Measurements from ENCODE around the gene MSH5. TPM values are rescaled to one million over a fixed set of nuclear protein-coding genes. Genes with fewer than 3 reads are reported as not detected.
A peak's percentile ranks its signal among the peaks of the same experiment; 100 is the strongest.

MSH5 gene
- polyA plus RNA-seq, 3 donors, result 0.58 to 31.2 (median 1.9) TPM

- peaks cover 27% of the 10 kb centered on the region for H3K4me1 Mint-ChIP-seq
These were observed 37.4 kb upstream of the MSH5 start for GRCh38 chr6:31702405-31702818.

GRCh38 chr6:31702819-31703716 lies 36.7 kb upstream of the MSH5 start, which contains the start of gene ABHD16A:
ABHD16A (minus strand) TSS chr6:31703324; CDS start chr6:31703281, 43 bp downstream.
- no peaks in the 10 kb centered on the region for H3K9me3 Mint-ChIP-seq
- Histone ChIP-seq H3K4me2 (replicated peaks; ENCODE audit: extremely low read depth, low read length, poor library complexity, severe bottlenecking) (peak within 1 kb of the TSS; percentile 85), H3K36me3 (replicated peaks in 1 of 2; ENCODE audit: control insufficient read depth in 1 of 2, insufficient read depth in 2 of 2, low read length in 2 of 2) (peaks cover 16 to 32% of the 10 kb centered on the region in 2 donors), H3K9ac (ENCODE audit: insufficient read depth, low read length, poor library complexity, severe bottlenecking) (peak within 1 kb of the TSS; percentile 82), H3K4me3 (replicated peaks in 1 of 3; ENCODE audit: low read depth in 2 of 3, low read length in 3 of 3) (peak within 1 kb of the TSS; percentile 92 to 98 (median 97)), H3K27ac (ENCODE audit: low read depth in 1 of 2, low read length in 2 of 2) (peak within 1 kb of the TSS; percentile 94 to 96), H3K9me3 (replicated peaks in 1 of 2; ENCODE audit: control insufficient read depth in 1 of 2, insufficient read depth in 1 of 2, low read length in 2 of 2) (no peaks in the 10 kb centered on the region), H2AFZ (ENCODE audit: insufficient read depth, low read depth, low read length, poor library complexity, severe bottlenecking) (peak within 1 kb of the TSS; percentile 76), H3K4me1 (ENCODE audit: control insufficient read depth in 1 of 2, insufficient read depth in 2 of 2, low read length in 2 of 2) (peaks cover 20 to 26% of the 10 kb centered on the region in 2 donors), H3K79me2 (ENCODE audit: insufficient read depth, low read length) (peaks cover 45% of the 10 kb centered on the region), H4K20me1 (ENCODE audit: insufficient read depth, low read length) (peaks cover 24% of the 10 kb centered on the region), H3K27me3 (ENCODE audit: control insufficient read depth in 2 of 2, insufficient read depth in 2 of 2, low read length in 2 of 2) (no peaks in the 10 kb centered on the region)
- peaks cover 16 to 31% of the 10 kb centered on the region in 2 donors for H3K36me3 Mint-ChIP-seq
- DNase-seq, result peak; percentile 96 to 97 (median 96)
- H3K4me3 Mint-ChIP-seq, result peak within 1 kb of the TSS; percentile 98 to 100
- TF ChIP-seq, protein P1, sequence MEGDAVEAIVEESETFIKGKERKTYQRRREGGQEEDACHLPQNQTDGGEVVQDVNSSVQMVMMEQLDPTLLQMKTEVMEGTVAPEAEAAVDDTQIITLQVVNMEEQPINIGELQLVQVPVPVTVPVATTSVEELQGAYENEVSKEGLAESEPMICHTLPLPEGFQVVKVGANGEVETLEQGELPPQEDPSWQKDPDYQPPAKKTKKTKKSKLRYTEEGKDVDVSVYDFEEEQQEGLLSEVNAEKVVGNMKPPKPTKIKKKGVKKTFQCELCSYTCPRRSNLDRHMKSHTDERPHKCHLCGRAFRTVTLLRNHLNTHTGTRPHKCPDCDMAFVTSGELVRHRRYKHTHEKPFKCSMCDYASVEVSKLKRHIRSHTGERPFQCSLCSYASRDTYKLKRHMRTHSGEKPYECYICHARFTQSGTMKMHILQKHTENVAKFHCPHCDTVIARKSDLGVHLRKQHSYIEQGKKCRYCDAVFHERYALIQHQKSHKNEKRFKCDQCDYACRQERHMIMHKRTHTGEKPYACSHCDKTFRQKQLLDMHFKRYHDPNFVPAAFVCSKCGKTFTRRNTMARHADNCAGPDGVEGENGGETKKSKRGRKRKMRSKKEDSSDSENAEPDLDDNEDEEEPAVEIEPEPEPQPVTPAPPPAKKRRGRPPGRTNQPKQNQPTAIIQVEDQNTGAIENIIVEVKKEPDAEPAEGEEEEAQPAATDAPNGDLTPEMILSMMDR (IDR thresholded peaks at IDR 0.05), result no peak
- peaks cover 23% of the 10 kb centered on the region for H3K4me1 Mint-ChIP-seq
- peak within 1 kb of the TSS; percentile 99 to 100 (median 99) for H3K27ac Mint-ChIP-seq
- WGBS (ENCODE audit: insufficient coverage), result under 1% methylated on average over 53 of the region's 54 CpGs
- peaks cover 0 to 1% (median 0%) of the 10 kb centered on the region in 3 donors for H3K27me3 Mint-ChIP-seq (ENCODE audit: low read depth in 3 of 3)
- intact Hi-C loops (cut with micrococcal nuclease), result loop anchor here in 1 of 2 donors (2.0 to 5.0 kb wide), 2 partner anchors 24 to 36 kb away; partner anchors contain the start of genes CSNK2B and LY6G5B

More at GRCh38 chr6:31702405-31702818, 37.4 kb upstream of the MSH5 start:
- Histone ChIP-seq H3K79me2 (ENCODE audit: insufficient read depth, low read length) (peaks cover 51% of the 10 kb centered on the region), H3K27me3 (ENCODE audit: control insufficient read depth in 2 of 2, insufficient read depth in 2 of 2, low read length in 2 of 2) (no peaks in the 10 kb centered on the region), H4K20me1 (ENCODE audit: insufficient read depth, low read length) (peaks cover 31% of the 10 kb centered on the region), H3K4me2 (replicated peaks; ENCODE audit: extremely low read depth, low read length, poor library complexity, severe bottlenecking) (peak overlapping the region; percentile 85), H3K9me3 (replicated peaks in 1 of 2; ENCODE audit: control insufficient read depth in 1 of 2, insufficient read depth in 1 of 2, low read length in 2 of 2) (no peaks in the 10 kb centered on the region), H3K4me1 (ENCODE audit: control insufficient read depth in 1 of 2, insufficient read depth in 2 of 2, low read length in 2 of 2) (peaks cover 20 to 26% of the 10 kb centered on the region in 2 donors), H3K36me3 (replicated peaks in 1 of 2; ENCODE audit: control insufficient read depth in 1 of 2, insufficient read depth in 2 of 2, low read length in 2 of 2) (peaks cover 19 to 39% of the 10 kb centered on the region in 2 donors), H3K4me3 (replicated peaks in 1 of 3; ENCODE audit: low read depth in 2 of 3, low read length in 3 of 3) (peak overlapping the region; percentile 92 to 98 (median 97)), H3K27ac (ENCODE audit: low read depth in 1 of 2, low read length in 2 of 2) (peak overlapping the region; percentile 94 to 96), H3K9ac (ENCODE audit: insufficient read depth, low read length, poor library complexity, severe bottlenecking) (peak overlapping the region; percentile 82), H2AFZ (ENCODE audit: insufficient read depth, low read depth, low read length, poor library complexity, severe bottlenecking) (peak overlapping the region; percentile 76)
- peak in 1 of 3 donors; percentile 27 for DNase-seq
- intact Hi-C loops (cut with micrococcal nuclease), result loop anchor here in 1 of 2 donors (2.0 to 5.0 kb wide), 2 partner anchors 24 to 35 kb away; partner anchors contain the start of genes CSNK2B and LY6G5B
- H3K27ac Mint-ChIP-seq, result peak overlapping the region; percentile 99 to 100 (median 99)
- peaks cover 21 to 37% of the 10 kb centered on the region in 2 donors for H3K36me3 Mint-ChIP-seq
- peaks cover 0 to 1% (median 0%) of the 10 kb centered on the region in 3 donors for H3K27me3 Mint-ChIP-seq (ENCODE audit: low read depth in 3 of 3)
- TF ChIP-seq, protein P1 (IDR thresholded peaks at IDR 0.05), result no peak
- no peaks in the 10 kb centered on the region for H3K9me3 Mint-ChIP-seq
- peak overlapping the region; percentile 98 to 100 for H3K4me3 Mint-ChIP-seq
- 0% methylated on average over 5 of the region's 10 CpGs for WGBS (ENCODE audit: insufficient coverage)
